NCI-H2171 (cell line): Measurements from ENCODE around the gene ITPR2.
A peak's percentile ranks its signal among the peaks of the same experiment; 100 is the strongest.

ENCODE experiments used
- DNase-seq: peaks from one replicate; lab custom pipeline; 2025; lab: John Stamatoyannopoulos, UW

ITPR2 gene

DNA sequence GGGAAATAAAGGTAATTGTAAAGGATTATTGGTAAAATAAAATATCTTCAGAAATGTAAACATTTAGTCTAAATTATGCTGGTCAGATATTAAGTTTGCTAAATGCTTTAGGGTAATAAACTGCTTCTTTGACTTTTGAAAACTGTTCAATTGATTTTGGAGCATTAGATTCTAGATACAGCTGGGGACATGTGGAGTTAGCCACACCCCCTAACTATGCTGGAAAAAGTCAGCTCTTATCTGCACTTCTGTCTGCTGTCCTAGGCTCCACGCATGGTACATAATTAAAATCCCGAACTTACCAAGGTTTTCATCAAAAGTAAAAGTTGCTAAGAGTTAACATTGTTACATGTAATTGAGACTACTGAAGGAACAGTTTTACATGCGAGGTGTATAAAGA, 78.8 kb downstream of the ITPR2 start:
- no peak for DNase-seq

- no peak for DNase-seq
These were observed 81.8 kb downstream of the ITPR2 start for GRCh38 chr12:26751179-26751578.

DNA sequence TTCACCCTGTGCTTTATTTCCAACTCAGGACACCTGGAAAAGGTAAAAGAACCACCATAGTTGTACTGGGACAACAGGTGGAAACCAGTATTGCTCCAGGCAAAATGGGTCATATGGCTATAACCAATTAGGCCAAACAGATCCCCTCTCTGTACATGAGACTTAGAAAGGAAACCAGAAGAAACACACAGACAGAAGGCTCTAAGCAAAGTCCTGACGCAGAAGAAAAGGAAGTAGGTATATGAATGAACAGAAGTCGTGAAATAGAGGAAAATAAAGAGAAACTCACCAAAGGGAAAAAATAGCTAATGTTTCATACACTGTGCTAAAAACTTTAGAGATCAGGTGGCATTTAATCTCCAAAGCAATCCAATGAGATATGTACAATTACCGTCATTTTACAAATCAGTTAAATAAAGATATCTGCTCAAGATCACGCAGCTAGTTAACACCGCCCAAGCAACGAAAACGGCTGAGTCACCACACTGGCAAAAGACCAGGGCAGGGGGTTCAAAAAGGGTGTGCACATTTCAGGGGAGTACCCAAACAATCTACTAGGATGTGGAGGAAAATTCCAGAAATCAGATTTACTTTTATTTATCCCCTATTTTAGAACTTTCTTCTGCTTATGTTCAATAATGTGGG, 82.3 kb downstream of the ITPR2 start:
- DNase-seq: no peak

DNA sequence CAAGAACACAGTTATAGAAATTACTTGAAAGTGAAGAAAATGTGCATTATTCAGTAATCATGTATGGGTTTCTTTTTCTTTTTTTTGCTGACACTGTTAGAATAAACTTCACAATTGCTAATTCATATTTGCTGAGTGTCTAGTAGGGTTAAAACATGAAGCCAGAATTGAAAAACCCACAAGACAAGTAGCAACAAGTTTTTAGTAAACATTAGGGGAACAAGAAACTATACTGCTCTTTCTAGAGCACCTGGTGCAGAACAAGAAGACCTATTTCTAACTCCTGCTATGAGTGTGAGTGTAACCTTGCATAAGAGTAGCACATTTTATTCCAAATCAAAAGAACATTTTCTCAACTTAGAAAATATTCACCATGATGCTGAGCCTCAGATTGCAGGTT, 83.2 kb downstream of the ITPR2 start:
- DNase-seq: no peak

DNA sequence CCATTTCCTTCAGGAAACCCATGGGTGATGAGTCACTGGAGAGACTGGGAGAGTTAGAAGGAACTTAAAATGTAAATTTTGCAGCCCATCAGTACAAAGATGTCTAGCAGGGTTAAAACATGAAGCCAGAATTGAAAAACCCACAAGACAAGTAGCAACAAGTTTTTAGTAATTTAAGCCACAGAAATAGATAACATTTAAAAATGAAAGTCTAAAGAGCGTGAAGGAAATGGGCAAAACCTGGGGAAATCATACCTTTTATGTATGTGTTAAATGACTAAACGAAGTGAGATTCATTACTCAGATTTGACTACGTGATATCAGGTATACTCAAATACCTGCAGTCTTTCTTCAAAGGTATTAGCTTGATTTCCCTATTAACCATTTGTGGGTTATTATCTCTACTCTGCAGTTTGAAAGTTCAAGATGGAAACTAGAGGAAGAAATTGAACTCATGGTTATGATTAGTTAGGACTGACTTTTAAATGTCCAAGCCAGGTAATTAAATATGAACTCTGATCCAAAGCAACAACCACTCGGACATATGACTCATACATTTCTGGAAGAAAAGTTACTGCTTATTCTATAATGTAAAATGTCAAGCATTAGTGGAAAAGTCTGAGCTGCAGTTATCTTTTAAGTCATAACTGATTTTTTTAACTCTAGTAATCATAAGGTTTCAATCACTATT, 84.1 kb downstream of the ITPR2 start:
- DNase-seq: no peak

DNA sequence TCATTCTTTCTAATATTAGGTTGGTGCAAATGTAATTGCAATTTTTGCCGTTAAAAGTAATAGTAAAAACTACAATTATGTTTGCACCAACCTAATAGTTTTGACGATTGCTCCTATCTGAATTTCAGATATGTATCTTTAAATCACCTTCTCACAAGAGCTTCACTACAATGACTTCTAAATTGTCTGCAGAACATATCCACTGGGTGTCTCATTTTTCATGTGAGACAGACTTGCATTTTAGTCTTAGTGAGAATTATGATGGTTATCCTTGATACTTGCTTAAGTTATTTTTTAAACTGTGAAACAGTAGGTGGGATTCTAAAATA, 84.6 kb downstream of the ITPR2 start:
- DNase-seq: no peak

DNA sequence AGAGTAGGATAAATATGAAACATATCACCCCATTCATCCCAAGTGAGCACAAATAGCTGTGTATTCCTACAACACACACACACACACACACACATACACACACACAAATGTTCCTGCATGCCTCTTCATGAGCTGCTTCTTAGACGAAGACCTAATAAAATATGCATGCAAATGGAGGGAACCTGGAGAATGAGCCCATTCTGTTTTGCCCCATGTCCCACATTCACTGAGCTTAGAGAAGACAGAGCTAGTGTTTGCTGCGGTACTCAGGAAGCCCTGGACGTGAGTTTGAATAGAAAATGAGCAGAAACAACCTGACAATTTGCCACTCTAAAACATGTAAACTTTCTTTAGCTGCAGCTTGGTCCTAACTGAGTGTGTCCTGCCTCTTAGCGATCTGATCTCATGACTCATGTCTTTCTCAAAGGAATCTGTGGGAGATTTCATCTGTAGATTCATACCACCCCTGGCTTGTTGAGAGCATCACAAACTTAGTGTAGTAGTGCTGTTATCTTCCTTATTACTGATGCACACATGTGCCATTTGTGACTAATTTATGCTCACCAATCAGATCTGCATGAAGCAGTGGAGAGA, 86.8 kb downstream of the ITPR2 start:
- DNase-seq: no peak

DNA sequence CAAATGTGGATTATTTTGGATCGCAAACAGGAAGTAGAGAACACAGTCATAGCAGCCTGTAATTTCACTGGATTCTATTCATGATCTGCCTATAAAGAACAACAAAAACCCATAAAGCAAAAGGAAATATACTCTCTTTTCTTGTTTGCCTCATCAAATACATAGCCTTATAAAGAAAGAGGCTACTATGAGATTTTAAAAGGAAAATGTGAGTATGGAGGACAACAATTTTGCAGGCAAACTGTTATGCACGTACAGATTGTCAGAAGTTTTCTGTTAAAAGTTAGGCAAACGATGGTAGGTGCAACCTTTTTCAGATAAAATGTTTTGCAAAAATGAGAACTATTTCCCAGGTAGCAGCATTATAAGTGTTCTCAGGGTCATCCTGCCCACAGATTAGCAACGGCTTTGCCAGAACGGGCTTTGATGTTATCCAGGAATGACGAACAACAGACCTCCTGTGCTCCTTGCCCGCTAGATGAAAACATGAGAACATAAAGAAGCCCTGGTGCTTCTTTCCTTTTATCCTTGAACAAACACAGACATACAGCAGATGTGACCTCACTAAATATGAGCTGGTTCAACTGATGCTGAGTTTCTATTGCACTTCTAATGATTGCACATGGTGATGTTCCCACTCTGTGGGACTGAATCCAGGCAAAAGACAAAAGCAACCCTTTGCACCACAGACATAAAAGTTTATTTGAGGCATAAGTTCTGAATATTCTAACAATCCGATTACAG, 88.1 kb downstream of the ITPR2 start:
- DNase-seq: peak; percentile 7

DNA sequence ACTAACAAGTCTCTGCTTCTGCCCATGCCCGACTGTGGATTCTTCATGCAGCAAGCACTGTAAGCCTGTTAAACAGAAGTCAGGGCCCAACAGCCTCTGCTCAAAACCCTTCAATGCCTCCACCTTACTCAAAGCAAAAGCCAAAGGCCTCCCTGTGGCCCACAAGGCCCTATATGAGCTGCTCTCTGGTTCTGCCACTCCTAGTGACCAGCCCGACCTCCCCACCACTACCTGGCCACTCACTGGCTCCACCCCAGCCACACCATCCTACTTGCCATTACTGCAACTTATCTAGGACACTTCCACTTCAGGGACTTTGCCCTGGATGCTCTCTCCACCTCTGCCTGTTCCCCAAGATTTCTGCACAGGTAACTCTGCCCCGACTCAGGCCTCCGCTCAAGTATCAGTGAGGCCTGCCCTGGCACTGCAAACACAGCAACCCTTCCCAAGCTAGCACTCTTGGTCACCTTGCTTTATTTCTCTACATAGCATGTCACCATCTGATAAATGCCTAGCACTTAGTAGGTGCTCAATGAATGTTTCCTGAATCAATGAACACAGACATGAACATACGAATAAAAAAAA, 88.9 kb downstream of the ITPR2 start:
- no peak for DNase-seq

GRCh38 chr12:26741584-26742227, 91.3 kb downstream of the ITPR2 start:
- DNase-seq: no peak

- peak; percentile 80 for DNase-seq
These were observed 92.0 kb downstream of the ITPR2 start for GRCh38 chr12:26740991-26741390.

- DNase-seq: no peak
These were observed 92.6 kb downstream of the ITPR2 start for GRCh38 chr12:26740348-26740747.

GRCh38 chr12:26737487-26738030, 95.4 kb downstream of the ITPR2 start:
- DNase-seq: no peak

GRCh38 chr12:26736563-26737486, 96.2 kb downstream of the ITPR2 start:
- no peak for DNase-seq

DNA sequence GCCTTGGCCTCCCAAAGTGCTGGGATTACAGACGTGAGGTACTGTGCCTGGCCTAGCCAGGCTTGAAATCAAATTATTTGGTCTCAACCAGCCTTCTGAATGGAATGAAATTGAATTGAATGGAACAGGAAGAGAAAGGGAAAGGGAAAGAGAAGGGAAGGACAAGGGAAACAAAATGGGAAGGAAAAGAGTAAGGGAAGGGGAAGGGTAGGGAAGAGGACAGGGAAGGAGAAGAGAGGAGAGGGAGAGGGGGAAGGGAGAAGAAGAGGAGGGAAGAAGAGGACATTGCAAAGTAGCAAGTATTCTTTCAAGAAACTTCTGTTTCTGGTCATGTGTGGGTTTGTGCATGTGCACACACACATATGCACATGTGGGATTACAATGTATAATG, 97.8 kb downstream of the ITPR2 start:
- no peak for DNase-seq

- DNase-seq: no peak
These were observed 98.3 kb downstream of the ITPR2 start for GRCh38 chr12:26734510-26735248.

DNA sequence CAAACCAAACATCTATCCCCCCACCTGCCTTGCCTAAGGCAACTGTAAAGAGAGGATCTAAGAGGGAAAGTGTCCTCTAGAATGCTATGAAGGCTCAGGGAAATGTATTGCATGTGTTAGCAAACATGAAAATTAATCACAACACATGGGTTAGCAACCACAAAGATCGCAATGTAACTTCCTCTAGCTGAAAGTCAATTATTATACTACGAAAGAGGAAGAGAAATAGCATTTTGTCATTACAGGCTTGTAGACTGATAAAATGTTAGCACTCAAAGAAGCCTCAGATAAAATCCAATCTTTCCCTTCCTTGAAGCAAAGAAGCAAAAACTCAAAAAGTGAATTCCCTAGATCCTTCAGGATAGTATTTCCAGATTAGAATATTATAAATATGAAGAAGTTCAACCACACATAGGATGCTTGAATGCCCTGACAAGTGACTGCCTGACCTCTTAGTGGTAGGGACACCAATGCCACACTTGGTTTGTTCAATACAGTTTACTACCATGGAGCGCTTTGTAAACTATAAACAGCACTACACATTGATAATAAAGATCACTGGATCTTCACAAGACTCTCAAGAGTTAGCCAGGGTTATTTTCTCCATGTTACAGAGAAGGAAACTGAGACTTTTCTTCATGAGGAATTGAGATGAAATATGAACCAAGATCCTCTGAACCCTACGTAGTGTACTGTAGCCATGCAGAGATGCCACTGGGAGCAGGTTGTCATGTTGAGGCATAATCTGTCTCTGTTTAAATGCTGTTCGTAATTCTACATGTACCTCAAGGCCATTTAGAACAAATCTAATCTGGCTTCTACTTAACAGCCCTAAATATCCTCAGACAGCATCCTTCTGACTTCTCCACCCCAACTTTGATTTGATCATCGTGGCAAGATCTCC, 100.7 kb downstream of the ITPR2 start:
- no peak for DNase-seq

DNA sequence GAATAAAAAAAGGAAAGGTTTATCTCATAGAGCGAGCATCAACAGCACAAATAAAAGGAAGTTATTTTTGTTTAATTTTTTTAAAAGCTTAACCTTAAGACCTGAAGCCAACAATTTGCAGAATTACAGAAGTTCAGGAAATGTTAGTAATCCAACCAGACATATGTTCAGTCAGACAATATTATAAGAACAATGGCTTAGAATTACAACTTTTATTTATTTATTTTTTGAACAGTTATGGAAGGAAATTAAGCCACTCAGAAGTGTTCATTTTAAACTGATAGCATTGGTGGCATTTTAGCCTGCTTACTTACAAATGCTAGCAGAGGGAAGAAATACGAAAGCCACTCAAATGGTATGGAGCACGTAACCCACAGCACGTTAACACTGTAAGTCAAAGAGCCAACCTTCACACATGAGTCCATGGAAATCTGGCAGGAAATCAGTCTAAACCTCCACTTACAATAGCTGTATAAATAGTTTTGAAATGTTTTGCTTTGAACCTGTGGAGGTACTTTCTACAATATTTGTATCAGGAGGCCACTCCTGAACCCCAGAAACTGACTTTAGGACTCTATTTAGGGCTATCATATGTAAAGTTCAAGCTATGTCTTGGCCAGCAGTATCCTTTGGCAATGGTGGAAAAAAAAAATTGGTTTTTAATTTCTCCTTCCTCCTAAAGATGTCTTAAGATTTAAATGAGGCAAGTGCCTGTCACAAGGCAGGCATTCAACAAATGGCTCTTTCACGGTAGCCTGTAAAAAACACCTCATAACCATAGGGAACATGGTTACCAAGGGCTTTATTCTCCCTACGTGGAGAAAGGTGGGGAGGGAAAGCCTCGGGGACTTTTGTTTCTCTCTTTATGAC, 102.3 kb downstream of the ITPR2 start:
- DNase-seq: no peak
